ENCODE measurements around the gene CNN2.

- no peak for TF ChIP-seq CTCF (IDR thresholded peaks at IDR 0.05; ENCODE audit: insufficient read depth, low read length)
- TF ChIP-seq GABPA (IDR thresholded peaks at IDR 0.05; ENCODE audit: low read depth), result no peak
Measured at GRCh38 chr19:993361-993830, 33.0 kb upstream of the CNN2 start.

Measured in HL-60 (cell line).